Activated naive CD8-positive, alpha-beta T cell treated with anti-CD3 and anti-CD28 coated beads for 36 hours (primary cell): ENCODE results near the gene CYP2U1. TPM values are rescaled to one million over a fixed set of nuclear protein-coding genes. Genes with fewer than 3 reads are reported as not detected.
"Not testable (repeated sequence)": the region's sequence is repeated elsewhere in the genome, so short reads cannot be mapped to it uniquely, and the experiment has no call there.

Experiments
- DNase-seq: peaks from one replicate; pipeline ENCODE4 v3.0.0; 2021
- H3K27ac Mint-ChIP-seq: one replicate; pipeline ENCODE4 v1.8.0; 2022; ENCODE audit warnings: mild to moderate bottlenecking, moderate library complexity, mixed read lengths
- H3K27me3 Mint-ChIP-seq: one replicate; pipeline ENCODE4 v1.8.0; 2022; ENCODE audit warnings: mild to moderate bottlenecking, mixed read lengths
- H3K36me3 Mint-ChIP-seq: one replicate; pipeline ENCODE4 v1.8.0; 2021; ENCODE audit warnings: mild to moderate bottlenecking, mixed read lengths
- H3K4me1 Mint-ChIP-seq: one replicate; pipeline ENCODE4 v1.8.0; 2021; ENCODE audit warnings: mixed read lengths
- H3K4me3 Mint-ChIP-seq: one replicate; pipeline ENCODE4 v1.8.0; 2022; ENCODE audit warnings: mild to moderate bottlenecking, moderate library complexity, mixed read lengths
- H3K9me3 Mint-ChIP-seq: one replicate; pipeline ENCODE4 v1.8.0; 2022; ENCODE audit warnings: mixed read lengths
- total RNA-seq, 2 experiments: library from RNA; stranded (reverse); gene quantifications; one replicate each; pipeline ENCODE4 v1.2.3, GENCODE V29; 2021

The CYP2U1 gene
- total RNA-seq, 2 experiments from 2014 or later, result 2.7 to 3.2 TPM

DNA sequence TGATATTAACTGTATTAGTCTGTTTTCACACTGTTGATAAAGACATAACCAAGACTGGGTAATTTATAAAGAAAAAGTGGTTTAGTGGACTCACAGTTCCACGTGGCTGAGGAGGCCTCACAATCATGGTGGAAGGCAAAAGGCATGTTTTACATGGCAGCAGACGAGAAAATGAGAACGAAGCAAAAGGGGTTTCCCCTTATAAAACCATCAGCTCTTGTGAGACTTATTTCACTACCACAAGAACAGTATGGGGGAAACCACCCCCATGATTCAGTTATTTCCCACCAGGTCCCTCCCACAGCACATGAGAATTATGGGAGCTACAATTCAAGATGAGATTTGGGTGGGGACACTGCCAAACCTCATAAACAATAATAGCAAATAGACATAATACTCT is 26.3 kb upstream of the CYP2U1 start:
- H3K4me1 Mint-ChIP-seq, H3K36me3 Mint-ChIP-seq, H3K9me3 Mint-ChIP-seq, H3K27me3 Mint-ChIP-seq, H3K27ac Mint-ChIP-seq, H3K4me3 Mint-ChIP-seq, DNase-seq: not testable (repeated sequence)

DNA sequence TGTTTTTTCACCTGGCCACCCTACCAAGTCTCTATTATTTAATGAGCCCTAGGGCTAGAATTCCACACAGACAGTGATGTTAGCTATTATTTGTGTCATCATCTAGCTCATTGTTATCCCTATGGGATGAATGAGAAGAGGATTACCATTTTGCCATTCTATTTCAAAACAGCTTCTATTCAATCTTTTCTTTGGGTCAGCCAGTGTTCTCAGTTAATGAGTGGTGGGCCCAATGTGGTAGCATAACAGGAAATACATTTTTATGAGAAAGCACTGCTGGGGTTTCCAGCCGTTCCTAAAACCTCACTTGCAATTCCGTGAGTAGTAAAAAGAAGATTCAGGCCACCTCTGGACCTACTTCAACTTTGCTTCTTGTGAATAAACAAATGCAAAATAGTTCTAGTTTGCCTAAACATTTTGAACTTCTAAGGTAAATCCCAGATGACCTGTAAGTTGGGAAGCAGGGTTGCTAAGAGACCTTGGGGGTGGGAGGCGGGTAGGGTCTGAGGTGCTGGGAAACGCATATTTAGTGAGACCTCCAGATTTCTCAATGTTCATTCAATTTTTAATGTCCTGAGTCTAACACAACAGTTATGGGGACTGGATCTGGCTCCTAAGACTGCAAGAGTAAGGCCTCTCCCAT is 24.8 kb upstream of the CYP2U1 start:
- H3K27ac Mint-ChIP-seq, result no peak overlapping the region

DNA sequence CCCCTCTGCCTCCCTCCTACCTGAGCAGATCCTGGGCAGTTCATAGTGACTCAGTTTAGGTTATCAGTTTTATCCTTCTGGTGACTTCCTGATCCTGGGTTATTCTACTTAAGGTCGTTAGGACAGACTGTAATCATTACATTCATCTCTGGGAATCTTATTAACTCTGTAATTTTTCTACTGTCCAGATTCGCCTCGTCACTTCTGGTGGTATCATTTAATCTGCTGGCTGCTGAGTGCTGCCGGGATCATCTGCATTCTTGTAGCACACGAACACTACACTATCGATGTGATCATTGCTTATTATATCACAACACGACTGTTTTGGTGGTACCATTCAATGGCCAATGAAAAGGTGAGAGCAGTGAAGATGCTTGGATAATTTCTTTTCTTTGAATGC is 23.0 kb upstream of the CYP2U1 start:
- H3K4me3 Mint-ChIP-seq, result no peak overlapping the region
- DNase-seq, result no peak
- H3K4me1 Mint-ChIP-seq, result peaks cover 2% of the 10 kb centered on the region
- H3K36me3 Mint-ChIP-seq, result peaks cover 3% of the 10 kb centered on the region
- H3K27ac Mint-ChIP-seq, result no peak overlapping the region
- H3K9me3 Mint-ChIP-seq, result peaks cover 4% of the 10 kb centered on the region
- H3K27me3 Mint-ChIP-seq, result no peaks in the 10 kb centered on the region

More for the DNA sequence above, 24.8 kb upstream of the CYP2U1 start:
- H3K4me1 Mint-ChIP-seq, result no peaks in the 10 kb centered on the region
- H3K4me3 Mint-ChIP-seq, result no peak overlapping the region
- peaks cover 5% of the 10 kb centered on the region for H3K27me3 Mint-ChIP-seq
- DNase-seq, result no peak
- peaks cover 3% of the 10 kb centered on the region for H3K36me3 Mint-ChIP-seq
- H3K9me3 Mint-ChIP-seq, result peaks cover 4% of the 10 kb centered on the region

DNA sequence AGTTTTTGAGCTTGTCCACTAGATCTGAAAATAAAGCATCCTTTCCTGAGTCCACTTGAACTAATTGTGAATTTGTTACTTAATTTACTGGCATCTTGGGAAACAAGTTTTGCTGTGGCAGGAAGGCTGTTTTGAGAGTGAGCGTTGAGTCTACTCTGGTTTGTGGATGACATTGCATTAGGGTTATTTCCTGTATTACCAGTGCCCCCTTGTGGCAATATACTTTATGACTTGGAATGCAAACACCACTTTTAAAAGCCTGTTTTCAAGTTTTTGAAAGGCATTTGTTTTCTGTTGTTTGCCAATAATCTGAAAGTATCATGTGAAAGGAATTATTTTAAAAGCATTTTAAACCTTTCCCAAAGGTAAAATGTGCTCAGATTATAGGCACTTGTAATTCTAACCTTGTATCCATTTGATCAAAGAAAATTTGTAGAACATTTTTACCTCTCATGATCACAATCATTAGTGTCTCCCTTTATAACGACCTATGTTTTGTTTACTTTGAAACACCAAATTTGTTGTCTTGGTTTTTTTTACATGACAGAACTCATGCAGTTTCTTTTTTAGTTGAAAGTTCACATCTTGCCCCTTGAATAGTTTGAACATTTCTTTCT is 18.0 kb upstream of the CYP2U1 start:
- Mint-ChIP-seq H3K27me3 (no peaks in the 10 kb centered on the region), H3K4me1 (peaks cover 2% of the 10 kb centered on the region), H3K9me3 (no peaks in the 10 kb centered on the region), H3K4me3 (no peak overlapping the region), H3K27ac (no peak overlapping the region), H3K36me3 (peaks cover under 1% of the 10 kb centered on the region)
- no peak for DNase-seq

DNA sequence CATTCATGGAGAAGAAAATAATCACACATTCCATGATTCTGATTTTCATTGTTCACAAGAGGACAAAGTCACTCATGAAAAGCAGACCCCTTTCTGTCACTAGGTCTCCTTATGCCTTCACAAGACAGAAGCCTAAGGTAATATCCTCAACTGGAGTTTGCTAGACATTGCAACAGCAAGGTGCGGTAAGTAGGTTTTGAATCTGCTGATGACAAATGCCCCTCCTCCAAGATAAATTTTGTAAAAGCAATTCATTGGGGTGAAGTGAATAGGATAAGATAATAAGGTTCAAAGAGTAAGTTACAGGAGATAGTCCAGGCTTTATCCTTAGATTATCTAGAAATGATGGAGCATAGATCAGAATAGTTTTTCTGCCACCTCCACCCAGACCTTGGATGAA is 16.1 kb upstream of the CYP2U1 start:
- DNase-seq, result no peak
- Mint-ChIP-seq H3K27me3 (no peaks in the 10 kb centered on the region), H3K9me3 (peaks cover 8% of the 10 kb centered on the region), H3K4me3 (no peak overlapping the region), H3K27ac (no peak overlapping the region), H3K36me3 (peaks cover 11% of the 10 kb centered on the region), H3K4me1 (peaks cover 2% of the 10 kb centered on the region)

DNA sequence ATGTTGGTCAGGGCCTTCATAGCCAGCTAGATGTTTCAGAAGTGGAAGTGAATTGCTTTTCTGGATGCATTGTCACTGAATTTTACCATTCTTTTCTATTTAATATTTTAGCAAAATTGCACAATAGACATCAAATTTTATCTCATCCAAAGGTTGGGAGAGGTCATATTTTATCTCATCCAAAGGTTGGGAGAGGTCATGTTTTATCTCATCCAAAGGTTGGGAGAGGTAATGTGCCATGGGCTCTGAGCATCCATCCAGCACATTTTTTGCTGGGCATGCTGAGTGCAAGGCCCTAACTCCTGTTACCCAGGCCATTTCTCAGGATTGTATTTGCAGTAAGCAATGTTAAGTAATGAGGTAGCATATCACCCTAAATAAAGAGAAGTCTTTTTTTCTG is 14.7 kb upstream of the CYP2U1 start:
- no peak for DNase-seq
- Mint-ChIP-seq H3K4me1 (peaks cover 2% of the 10 kb centered on the region), H3K27ac (no peak overlapping the region), H3K4me3 (no peak overlapping the region), H3K27me3 (no peaks in the 10 kb centered on the region), H3K36me3 (peaks cover 11% of the 10 kb centered on the region), H3K9me3 (peaks cover 8% of the 10 kb centered on the region)

DNA sequence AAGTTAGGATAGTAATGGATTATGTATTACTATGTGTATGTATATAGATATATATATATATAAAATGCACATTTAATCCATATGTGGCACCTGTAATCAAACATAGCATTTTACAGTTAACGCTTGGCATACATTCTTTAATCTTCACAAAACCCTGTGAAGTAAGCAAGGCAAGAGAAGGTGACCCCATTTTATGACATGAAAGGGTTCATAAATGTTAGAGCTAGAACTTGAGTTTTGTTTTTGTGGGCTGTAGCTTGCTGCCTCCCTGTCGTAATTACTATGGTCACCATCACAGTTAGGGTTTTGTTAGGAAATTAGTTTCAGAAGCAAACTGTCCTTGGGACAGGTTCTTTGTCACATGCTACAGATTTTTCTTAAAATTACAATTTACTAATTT is 13.8 kb upstream of the CYP2U1 start:
- peaks cover 8% of the 10 kb centered on the region for H3K9me3 Mint-ChIP-seq
- H3K36me3 Mint-ChIP-seq, result peaks cover 11% of the 10 kb centered on the region
- H3K4me3 Mint-ChIP-seq, result no peak overlapping the region
- no peak for DNase-seq
- no peaks in the 10 kb centered on the region for H3K27me3 Mint-ChIP-seq
- no peak overlapping the region for H3K27ac Mint-ChIP-seq
- H3K4me1 Mint-ChIP-seq, result peaks cover 2% of the 10 kb centered on the region

DNA sequence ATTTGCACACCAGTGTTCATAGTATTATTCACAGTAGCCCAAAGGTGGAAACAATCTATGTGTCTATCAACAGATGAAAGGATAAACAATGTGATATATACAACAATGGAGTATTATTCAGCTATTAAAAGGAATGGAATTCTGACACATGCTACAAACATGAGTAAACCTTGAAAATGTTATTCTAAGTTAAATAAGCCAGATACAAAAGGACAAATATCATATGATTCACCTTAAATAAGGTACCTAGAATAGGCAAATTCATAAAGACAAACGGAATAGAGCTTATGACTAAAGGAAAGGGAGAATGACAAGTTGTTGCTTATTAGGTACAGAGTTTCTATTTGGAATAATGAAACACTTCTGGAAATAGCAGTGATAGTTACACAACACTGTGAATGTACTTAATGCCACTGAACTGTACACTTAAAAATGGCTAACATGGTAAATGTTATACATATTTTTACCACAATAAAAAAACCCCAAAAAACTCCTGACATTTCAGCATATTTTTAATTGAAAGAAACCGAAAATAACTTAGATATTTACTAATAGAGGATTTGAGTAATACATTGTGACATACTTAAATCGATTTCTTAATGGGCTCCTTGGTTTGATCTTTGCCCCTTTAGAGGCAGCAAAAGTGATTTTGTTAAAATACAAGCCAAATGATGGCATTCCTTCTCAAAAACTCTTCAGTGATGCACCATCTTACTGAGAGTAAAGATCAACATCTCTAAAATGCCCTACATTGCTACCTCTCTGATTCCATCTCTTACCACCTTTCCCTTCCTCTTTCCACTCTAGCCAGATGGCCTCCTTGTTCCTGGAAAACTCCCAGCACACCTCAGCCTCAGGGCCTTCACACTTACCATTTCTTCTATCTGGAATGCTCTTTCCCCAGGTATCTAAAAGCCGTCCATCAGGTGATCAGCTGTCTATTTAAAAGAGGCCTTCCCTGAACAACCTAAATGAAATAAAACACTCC is 8.6 kb upstream of the CYP2U1 start:
- peaks cover 11% of the 10 kb centered on the region for H3K36me3 Mint-ChIP-seq
- H3K4me1 Mint-ChIP-seq, result no peaks in the 10 kb centered on the region
- no peak overlapping the region for H3K4me3 Mint-ChIP-seq
- H3K27ac Mint-ChIP-seq, result no peak overlapping the region
- DNase-seq, result no peak
- no peaks in the 10 kb centered on the region for H3K27me3 Mint-ChIP-seq
- peaks cover 8% of the 10 kb centered on the region for H3K9me3 Mint-ChIP-seq

DNA sequence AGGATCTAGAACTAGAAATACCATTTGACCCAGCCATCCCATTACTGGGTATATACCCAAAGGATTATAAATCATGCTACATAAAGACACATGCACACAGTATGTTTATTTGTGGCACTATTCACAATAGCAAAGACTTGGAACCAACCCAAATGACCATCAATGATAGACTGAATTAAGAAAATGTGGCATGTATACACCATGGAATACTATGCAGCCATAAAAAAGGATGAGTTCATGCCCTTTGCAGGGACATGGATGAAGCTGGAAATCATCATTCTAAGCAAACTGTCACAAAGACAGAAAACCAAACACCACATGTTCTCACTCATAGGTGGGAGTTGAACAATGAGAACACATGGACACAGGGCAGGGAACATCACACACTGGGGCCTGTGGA is 5.6 kb upstream of the CYP2U1 start:
- H3K27me3 Mint-ChIP-seq, H3K36me3 Mint-ChIP-seq: not testable (repeated sequence)

DNA sequence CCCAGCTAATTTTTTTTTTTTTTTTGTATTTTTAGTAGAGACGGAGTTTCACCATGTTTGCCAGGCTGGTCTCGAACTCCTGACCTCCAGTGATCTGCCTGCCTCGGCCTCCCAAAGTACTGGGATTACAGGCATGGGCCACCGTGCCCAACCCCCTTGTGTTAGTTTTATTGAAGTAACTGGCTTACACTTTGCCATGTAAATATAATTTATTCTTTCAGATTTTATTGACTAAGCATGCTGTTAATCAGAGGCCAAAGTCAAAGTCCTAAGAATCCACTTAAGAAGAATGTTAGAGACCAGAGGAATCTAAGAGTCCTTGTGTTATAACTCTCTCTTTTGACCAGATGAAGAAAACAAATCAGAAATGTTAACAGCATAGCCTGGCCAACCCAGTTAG is 4.5 kb upstream of the CYP2U1 start:
- H3K4me3 Mint-ChIP-seq, DNase-seq, H3K9me3 Mint-ChIP-seq, H3K4me1 Mint-ChIP-seq, H3K36me3 Mint-ChIP-seq, H3K27ac Mint-ChIP-seq, H3K27me3 Mint-ChIP-seq: not testable (repeated sequence)

More for the DNA sequence above, 5.6 kb upstream of the CYP2U1 start:
- DNase-seq, H3K9me3 Mint-ChIP-seq, H3K4me1 Mint-ChIP-seq, H3K27ac Mint-ChIP-seq, H3K4me3 Mint-ChIP-seq: not testable (repeated sequence)

DNA sequence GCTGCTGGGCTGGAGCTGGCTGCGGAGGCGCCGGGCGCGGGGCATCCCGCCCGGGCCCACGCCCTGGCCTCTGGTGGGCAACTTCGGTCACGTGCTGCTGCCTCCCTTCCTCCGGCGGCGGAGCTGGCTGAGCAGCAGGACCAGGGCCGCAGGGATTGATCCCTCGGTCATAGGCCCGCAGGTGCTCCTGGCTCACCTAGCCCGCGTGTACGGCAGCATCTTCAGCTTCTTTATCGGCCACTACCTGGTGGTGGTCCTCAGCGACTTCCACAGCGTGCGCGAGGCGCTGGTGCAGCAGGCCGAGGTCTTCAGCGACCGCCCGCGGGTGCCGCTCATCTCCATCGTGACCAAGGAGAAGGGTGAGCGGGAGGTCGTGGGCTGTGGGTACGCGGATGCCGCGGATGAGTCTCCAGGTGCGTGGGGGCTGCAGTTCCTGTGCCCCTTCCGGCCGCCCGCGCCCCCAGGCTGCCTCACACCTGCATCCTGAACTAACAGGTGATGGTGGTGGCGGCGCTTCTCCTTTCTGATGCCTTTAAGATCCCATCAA is 499 bp downstream of the CYP2U1 start:
- peak overlapping the region; percentile 77 for H3K27ac Mint-ChIP-seq
- H3K36me3 Mint-ChIP-seq, result peaks cover 11% of the 10 kb centered on the region
- no peaks in the 10 kb centered on the region for H3K27me3 Mint-ChIP-seq
- peak overlapping the region; percentile 88 for H3K4me3 Mint-ChIP-seq
- H3K9me3 Mint-ChIP-seq, result no peaks in the 10 kb centered on the region
- peak; percentile 20 for DNase-seq
- peaks cover 30% of the 10 kb centered on the region for H3K4me1 Mint-ChIP-seq

DNA sequence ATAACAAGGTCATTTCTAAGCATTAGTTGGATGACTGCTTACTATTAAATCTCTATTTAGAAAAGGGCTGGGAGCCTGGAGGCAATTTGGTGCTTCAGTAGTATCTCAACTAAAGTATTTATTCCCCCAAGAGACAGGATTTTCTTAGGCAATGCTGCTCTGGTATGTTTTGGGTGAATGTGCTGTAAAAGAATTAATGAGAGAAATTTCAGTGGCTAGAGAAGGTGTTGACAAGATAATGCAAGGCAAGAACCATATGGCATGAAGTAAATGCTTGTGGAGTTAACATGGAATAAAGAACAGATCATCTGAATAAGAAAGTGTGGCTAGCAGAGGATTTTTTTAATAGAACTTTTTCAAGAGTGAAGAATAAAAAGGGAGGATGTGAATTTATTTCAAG is 3.9 kb downstream of the CYP2U1 start:
- no peak for DNase-seq
- H3K27me3 Mint-ChIP-seq, result no peaks in the 10 kb centered on the region
- H3K4me1 Mint-ChIP-seq, result peaks cover 42% of the 10 kb centered on the region
- H3K27ac Mint-ChIP-seq, result no peak overlapping the region
- no peak overlapping the region for H3K4me3 Mint-ChIP-seq
- H3K36me3 Mint-ChIP-seq, result peaks cover 20% of the 10 kb centered on the region
- no peaks in the 10 kb centered on the region for H3K9me3 Mint-ChIP-seq

DNA sequence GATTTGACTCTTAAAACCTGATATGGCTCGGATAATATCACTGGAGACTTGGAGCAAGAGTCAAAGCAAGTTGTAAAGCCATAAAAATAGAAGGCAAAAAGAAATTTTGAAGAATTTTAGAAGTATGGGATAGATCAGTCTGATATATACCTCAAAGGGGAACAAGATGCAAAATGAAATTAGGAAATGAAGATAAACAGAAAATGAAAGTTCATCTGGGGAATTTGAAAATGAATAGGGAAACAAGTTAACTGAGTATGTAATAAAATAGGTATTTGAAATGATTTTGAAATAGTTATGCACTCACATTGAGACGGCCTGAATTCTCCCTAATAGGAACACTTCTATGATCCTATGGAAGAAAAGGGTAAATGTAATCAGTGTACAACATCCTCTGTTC is 5.7 kb downstream of the CYP2U1 start:
- Mint-ChIP-seq H3K4me1 (peaks cover 37% of the 10 kb centered on the region), H3K27me3 (no peaks in the 10 kb centered on the region), H3K36me3 (peaks cover 20% of the 10 kb centered on the region), H3K27ac (no peak overlapping the region), H3K4me3 (no peak overlapping the region), H3K9me3 (no peaks in the 10 kb centered on the region)
- no peak for DNase-seq

DNA sequence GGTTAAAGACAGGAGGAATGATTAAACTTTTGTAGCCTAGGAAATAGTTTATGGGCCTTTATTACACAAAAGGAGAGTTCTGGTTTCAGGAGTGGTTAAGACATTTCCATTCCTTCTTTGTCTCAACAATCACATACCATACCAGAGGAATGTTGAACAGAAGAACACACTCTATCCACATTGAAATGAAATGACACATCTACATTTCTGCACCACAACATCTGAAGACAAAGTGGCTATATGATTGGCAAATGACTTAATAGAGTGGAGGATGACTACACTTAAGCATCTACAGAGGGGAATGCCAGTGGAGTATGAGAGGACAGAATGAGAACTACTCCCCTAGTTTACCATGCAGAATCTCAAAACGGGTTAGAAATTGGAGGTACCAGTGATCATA is 8.0 kb downstream of the CYP2U1 start:
- Mint-ChIP-seq H3K36me3 (peaks cover 17% of the 10 kb centered on the region), H3K4me3 (no peak overlapping the region), H3K27me3 (no peaks in the 10 kb centered on the region), H3K4me1 (peaks cover 16% of the 10 kb centered on the region), H3K27ac (no peak overlapping the region), H3K9me3 (no peaks in the 10 kb centered on the region)
- DNase-seq, result no peak

DNA sequence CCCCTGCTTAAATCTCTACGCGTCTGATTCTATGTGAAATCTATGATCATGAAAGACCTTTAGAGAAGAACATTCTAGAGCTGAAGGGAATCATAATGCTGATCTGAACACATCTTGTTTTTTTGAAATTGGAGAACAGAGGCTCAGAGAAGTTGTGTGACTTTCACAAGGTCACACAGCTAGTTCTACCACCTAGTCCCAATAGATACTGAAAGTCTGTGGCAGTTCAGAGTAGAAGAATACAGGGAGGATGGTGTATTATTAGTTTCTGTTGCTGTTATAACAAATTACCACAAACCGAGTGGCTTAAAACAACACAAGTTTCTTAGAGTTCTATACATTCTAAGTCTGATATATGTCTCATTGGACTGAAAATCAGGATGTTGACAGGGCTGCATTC is 14.5 kb downstream of the CYP2U1 start:
- no peak for DNase-seq
- H3K27ac Mint-ChIP-seq, result no peak overlapping the region
- H3K36me3 Mint-ChIP-seq, result peaks cover 7% of the 10 kb centered on the region
- no peaks in the 10 kb centered on the region for H3K9me3 Mint-ChIP-seq
- no peaks in the 10 kb centered on the region for H3K27me3 Mint-ChIP-seq
- H3K4me1 Mint-ChIP-seq, result no peaks in the 10 kb centered on the region
- H3K4me3 Mint-ChIP-seq, result no peak overlapping the region
